ENCODE measurements around the gene CYP4Z1. TPM values are rescaled to one million over a fixed set of nuclear protein-coding genes. Genes with fewer than 3 reads are reported as not detected.

The CYP4Z1 gene
- total and polyA plus RNA-seq, 9 of the 15 experiments (the other 6 are each of a cell fraction or from before 2014, with no cell fraction given): not detected

- BruUV-seq (replicated peaks): no TSS peak
- intact Hi-C loops (cut with micrococcal nuclease): no loop called here
- CTCF ChIA-PET (ENCODE audit: low intra/inter-chr PET ratio): no interaction called here
- TF ChIP-seq TEAD4 (IDR thresholded peaks at IDR 0.05; ENCODE audit: low read length) (no peak), TEAD4 (CRISPR knock-in tag; IDR thresholded peaks at IDR 0.05; ENCODE audit: borderline replicate concordance) (no peak), TBL1XR1 (IDR thresholded peaks at IDR 0.05; ENCODE audit: low read length in 2 of 2) (no peak), MNT (conservative IDR thresholded peaks at IDR 0.05) (no peak), DNMT1 (IDR thresholded peaks at IDR 0.05) (no peak), EGR1 (conservative IDR thresholded peaks at IDR 0.05) (no peak), ZNF511 (CRISPR knock-in tag; IDR thresholded peaks at IDR 0.05) (no peak), SMAD1 (IDR thresholded peaks at IDR 0.05; ENCODE audit: low read depth, low read length, partially characterized antibody) (no peak), PTTG1 (tag; IDR thresholded peaks at IDR 0.05; ENCODE audit: low read depth) (no peak), TAL1 (IDR thresholded peaks at IDR 0.05) (no peak), SMARCA4 (IDR thresholded peaks at IDR 0.05) (no peak), NBN (IDR thresholded peaks at IDR 0.05; ENCODE audit: low read depth) (no peak), NFYB (IDR thresholded peaks at IDR 0.05; ENCODE audit: extremely low read depth, insufficient read length) (no peak), ZNF3 (CRISPR knock-in tag; IDR thresholded peaks at IDR 0.05) (no peak)
- TF ChIP-seq, protein P1, sequence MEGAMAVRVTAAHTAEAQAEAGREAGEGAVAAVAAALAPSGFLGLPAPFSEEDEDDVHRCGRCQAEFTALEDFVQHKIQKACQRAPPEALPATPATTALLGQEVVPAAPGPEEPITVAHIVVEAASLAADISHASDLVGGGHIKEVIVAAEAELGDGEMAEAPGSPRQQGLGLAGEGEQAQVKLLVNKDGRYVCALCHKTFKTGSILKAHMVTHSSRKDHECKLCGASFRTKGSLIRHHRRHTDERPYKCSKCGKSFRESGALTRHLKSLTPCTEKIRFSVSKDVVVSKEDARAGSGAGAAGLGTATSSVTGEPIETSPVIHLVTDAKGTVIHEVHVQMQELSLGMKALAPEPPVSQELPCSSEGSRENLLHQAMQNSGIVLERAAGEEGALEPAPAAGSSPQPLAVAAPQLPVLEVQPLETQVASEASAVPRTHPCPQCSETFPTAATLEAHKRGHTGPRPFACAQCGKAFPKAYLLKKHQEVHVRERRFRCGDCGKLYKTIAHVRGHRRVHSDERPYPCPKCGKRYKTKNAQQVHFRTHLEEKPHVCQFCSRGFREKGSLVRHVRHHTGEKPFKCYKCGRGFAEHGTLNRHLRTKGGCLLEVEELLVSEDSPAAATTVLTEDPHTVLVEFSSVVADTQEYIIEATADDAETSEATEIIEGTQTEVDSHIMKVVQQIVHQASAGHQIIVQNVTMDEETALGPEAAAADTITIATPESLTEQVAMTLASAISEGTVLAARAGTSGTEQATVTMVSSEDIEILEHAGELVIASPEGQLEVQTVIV (CRISPR knock-in tag; IDR thresholded peaks at IDR 0.05; ENCODE audit: borderline replicate concordance): no peak
- TF ChIP-seq, protein P2, sequence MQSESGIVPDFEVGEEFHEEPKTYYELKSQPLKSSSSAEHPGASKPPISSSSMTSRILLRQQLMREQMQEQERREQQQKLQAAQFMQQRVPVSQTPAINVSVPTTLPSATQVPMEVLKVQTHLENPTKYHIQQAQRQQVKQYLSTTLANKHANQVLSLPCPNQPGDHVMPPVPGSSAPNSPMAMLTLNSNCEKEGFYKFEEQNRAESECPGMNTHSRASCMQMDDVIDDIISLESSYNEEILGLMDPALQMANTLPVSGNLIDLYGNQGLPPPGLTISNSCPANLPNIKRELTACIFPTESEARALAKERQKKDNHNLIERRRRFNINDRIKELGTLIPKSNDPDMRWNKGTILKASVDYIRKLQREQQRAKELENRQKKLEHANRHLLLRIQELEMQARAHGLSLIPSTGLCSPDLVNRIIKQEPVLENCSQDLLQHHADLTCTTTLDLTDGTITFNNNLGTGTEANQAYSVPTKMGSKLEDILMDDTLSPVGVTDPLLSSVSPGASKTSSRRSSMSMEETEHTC (IDR thresholded peaks at IDR 0.05): no peak
These were observed 42.8 kb upstream of the CYP4Z1 start for GRCh38 chr1:47024141-47024801.

More at GRCh38 chr1:47024141-47024801, 42.8 kb upstream of the CYP4Z1 start:
- no peak overlapping the region for H3K4me2 ChIP-seq (ENCODE audit: insufficient read depth, low read length)
- DNase-seq (ENCODE audit: extremely low read depth in 1 of 4, low spot score in 3 of 4): no peak
- FAIRE-seq: no peak
- in situ Hi-C loops (cut with MboI): no loop called here
- H2AFZ ChIP-seq (ENCODE audit: low read depth, low read length): no peak overlapping the region
- H3K27me3 ChIP-seq (ENCODE audit: control insufficient read depth in 2 of 2, insufficient read depth in 2 of 2, low read length in 2 of 2): peaks cover 16 to 21% of the 10 kb centered on the region in 2 experiments; a peak in 4 of 5 replicates
- ATAC-seq: peak; percentile 36; the same call in 2 of the 3 replicates
- H4K20me1 ChIP-seq (replicated peaks; ENCODE audit: control insufficient read depth, insufficient read depth, low read length): no peaks in the 10 kb centered on the region
- POLR2A ChIA-PET: interaction anchor here (1.0 to 1.1 kb wide), 2 partner anchors 8 to 10 kb away, joined by 3 to 4 read pairs; no protein-coding TSS in a partner anchor
- no peaks in the 10 kb centered on the region for H3K9me1 ChIP-seq (ENCODE audit: control insufficient read depth, insufficient read depth, low read length)
- H3K9me3 ChIP-seq (replicated peaks; ENCODE audit: control insufficient read depth, insufficient read depth, low read depth, low read length): no peaks in the 10 kb centered on the region
- no peak overlapping the region for H3K9ac ChIP-seq (ENCODE audit: insufficient read depth in 1 of 2, low read depth in 2 of 2, low read length in 2 of 2)
- H3K27ac ChIP-seq (ENCODE audit: extremely low read depth, low read depth, low read length): no peak overlapping the region
- no peaks in the 10 kb centered on the region for H3K36me3 ChIP-seq (ENCODE audit: control insufficient read depth, insufficient read depth, low read length)
- H3K4me3 ChIP-seq: no peak overlapping the region
- WGBS (ENCODE audit: insufficient coverage, low coverage, missing lambda C conversion rate): 1% methylated on average over 8 of the region's 8 CpGs
- H3K4me1 ChIP-seq (replicated peaks in 1 of 2; ENCODE audit: control insufficient read depth in 2 of 2, insufficient read depth in 2 of 2, low read length in 2 of 2): peaks cover 0 to 6% of the 10 kb centered on the region in 2 experiments; a peak in 1 of 5 replicates
- no peaks in the 10 kb centered on the region for H3K79me2 ChIP-seq (ENCODE audit: control insufficient read depth, insufficient read depth, low read length)
